GM12892 (cell line): Measurements from ENCODE around the gene TOM1.

ENCODE experiments used
- DNase-seq: peaks from one replicate; pipeline ENCODE4 v3.0.0; 2011; ENCODE audit not compliant: insufficient read length
- FAIRE-seq: peaks from 2 replicates; lab custom pipeline; 2011; peaks lifted over from hg19 to GRCh38; lab: Jason Lieb, UNC
- POLR2A ChIP-seq: IDR thresholded peaks from 2 replicates; pipeline ENCODE4 v1.6.1; 2011; ENCODE audit warnings: low read depth, low read length, control low read depth
- POLR2AphosphoS5 ChIP-seq: IDR thresholded peaks from 2 replicates; pipeline ENCODE4 v1.6.1; 2011; ENCODE audit warnings: low read depth, low read length, control low read depth
- TAF1 ChIP-seq: IDR thresholded peaks from 2 replicates; pipeline ENCODE4 v1.6.1; 2011; ENCODE audit warnings: low read depth, mild to moderate bottlenecking, control low read depth, low read length, borderline replicate concordance

TOM1 gene

GRCh38 chr22:35397095-35397904 lies 97.6 kb downstream of the TOM1 start:
- no peak for DNase-seq
- peak; percentile 27 for FAIRE-seq
- TF ChIP-seq TAF1, result no peak
- TF ChIP-seq POLR2A, result no peak
- TF ChIP-seq POLR2AphosphoS5, result no peak
